HG03060 (cell line): ENCODE measurements around the gene ADD3.

Experiments
- ATAC-seq: cut with Tn5 transposase; IDR thresholded peaks from one replicate; pipeline ENCODE4 v1.9.1; 2021; ENCODE audit warnings: low read depth, moderate number of reproducible peaks; ENCODE audit not compliant: unreplicated experiment

The ADD3 gene

DNA sequence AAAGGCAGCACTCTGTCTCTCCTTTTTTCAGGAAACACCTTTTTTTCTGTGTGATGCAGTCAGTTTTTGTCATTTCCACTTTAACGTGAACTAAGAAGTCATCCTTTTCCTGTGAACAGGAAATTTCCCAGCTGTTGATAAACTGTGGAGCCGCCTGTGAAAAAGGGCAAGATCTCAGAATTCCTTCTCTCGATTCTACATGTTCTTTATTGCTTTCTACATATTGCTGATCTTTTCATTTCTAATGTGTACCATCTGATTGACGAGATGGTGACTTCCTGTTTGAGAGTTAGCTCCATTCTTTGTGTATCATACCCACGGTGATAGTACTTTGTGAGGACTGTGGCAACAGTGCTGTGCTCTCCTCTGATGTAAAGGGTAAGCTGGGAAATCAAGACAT is 50.4 kb downstream of the ADD3 start:
- ATAC-seq = no peak

DNA sequence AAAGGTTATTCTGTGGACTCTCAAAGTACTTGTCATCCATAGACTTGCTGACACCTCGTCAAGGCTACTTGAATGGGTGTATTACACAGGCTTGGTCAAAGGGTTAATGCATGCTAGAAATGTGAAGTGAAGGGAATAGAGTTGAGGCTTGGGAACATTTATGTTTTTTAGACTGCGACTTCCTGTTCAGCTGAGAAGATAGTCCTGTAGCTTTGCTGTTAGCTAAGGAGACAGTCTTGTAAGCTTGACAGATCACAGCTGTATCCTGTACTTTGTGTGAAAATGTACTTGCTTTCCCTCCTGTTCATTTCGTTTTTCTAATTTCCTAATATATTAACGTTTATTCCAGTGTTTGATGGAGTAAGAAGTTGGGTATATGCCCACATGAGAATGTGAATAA is 52.1 kb downstream of the ADD3 start:
- ATAC-seq = no peak

DNA sequence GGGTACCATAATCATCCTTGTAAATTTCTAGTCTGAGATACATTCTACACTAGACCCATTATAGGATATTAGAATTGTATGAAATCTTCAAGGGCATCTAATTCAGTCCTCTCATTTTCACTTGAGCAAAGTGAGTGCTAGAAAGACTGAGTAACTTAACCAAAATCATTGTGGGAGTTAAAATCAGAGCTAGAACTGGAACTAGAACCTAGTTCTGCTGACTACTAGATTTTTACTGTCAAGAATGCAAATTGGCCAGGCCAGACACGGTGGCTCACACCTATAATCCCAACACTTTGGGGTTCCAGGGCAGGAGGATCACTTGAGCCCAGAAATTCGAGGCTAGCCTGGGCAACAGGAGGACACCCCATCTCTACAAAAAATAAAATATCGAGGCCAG is 53.9 kb downstream of the ADD3 start:
- ATAC-seq = no peak

DNA sequence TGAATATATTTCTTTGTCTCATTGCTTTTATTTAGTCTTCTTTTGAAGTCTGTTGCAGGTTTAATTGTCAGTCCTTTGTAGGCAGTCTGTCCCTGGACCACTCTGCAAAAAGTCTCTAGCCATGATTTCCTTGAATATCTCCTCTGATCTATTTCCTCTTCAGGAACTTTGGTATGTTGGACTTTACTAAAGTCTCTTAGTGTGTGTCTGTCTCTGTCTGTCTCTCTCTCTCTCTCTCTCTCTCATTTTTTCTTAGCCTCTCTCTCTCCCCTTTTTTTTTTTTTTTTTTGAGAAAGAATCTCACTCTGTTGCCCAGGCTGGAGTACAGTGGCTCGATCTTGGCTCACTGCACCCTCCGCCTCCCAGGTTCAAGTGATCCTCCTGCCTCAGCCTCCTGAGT is 57.5 kb downstream of the ADD3 start:
- ATAC-seq = no peak

DNA sequence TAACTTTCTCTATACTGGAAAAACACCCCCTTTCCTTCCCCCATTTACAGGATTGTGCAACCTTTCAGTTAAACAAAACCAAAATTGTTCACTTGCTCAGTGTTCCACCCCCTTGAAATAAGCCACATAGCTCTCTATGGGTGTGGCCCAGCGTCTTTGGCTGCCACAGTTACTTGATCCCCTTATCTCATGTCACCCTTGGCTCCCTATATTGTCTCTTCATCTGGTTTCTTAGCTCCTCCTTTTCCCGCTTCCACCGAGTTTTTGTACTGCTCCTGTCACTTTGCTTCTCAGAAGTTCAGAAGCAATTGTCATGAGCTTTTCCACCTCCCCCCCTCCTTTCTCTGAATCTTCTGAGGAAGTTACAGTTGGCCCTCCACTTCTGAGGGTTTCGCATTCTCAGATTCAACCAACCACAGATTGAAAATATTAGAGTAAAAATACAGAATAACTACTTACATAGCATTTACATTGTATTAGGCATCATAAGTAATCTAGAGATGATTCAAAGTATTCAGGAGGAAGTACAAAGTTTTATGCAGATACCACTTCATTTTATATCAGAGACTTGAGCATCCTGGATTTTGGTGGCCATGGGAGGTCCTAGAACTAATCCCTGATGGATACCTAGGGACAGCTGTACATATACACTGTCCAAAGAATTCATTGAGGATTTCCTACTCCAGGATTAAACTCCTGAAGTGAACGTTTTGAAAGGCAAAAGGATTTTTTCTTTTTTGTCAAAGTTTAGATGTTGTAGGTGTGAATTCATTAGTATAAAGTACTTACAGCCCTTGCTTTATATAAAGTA is 60.4 kb downstream of the ADD3 start:
- peak; percentile 23 for ATAC-seq

DNA sequence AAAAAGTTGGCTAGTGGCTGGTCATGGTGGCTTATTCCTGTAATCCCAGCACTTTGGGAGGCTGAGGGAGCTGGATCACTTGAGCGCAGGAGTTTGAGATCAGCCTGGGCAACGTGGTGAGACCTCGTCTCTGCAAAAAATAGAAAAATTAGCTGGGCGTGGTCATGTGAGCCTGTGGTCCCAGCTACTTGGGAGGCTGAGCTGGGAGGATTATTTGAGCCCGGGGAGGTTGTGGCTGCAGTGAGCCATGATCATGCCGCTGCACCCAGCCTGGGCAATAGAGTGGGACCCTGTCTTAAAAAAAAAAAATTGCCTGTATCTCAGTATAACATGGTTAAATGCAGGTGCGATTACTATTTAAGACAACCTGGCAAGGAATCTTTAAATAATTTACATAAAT is 61.0 kb downstream of the ADD3 start:
- ATAC-seq = no peak

DNA sequence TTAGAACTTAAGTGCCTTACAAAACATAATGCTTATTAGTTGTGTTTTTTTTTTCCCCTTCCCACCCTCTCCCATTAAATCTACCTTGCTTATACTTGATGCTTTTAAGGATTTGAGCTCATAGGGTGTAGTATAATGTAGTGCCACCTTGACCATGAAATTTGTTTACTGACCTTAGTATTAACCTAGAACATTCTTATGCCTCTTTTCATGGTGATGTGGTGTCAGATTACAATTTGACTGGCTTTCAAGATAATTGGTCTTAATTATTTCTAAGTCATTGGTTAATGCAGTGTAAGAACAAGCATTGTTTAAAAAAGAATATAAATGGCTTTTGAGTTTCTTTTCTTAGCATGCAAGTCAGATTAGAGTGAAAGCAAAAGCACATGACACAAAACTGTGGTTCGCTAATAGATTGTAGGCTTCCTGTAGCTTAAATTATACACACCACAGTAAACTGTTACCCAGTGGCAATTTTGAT is 61.8 kb downstream of the ADD3 start:
- peak; percentile 70 for ATAC-seq

DNA sequence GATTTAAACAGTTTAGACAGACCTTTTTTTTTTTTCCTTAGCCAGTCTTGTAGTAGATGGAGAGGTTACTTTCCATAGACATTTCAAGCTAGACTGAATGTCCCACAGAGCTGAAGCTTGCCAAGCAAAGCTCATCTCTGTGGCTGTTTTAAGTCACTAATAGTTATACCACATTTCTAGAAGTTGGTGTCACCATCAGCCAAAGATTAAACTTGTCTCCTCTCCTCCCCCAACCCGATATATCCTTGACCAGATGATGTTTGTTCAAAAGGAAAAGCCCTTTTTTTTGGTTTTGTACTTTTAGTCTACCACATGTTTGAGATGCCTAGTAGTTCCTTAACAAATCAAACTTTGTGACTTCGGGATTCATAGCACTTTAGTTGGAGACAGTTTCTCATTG is 66.1 kb downstream of the ADD3 start:
- no peak for ATAC-seq

DNA sequence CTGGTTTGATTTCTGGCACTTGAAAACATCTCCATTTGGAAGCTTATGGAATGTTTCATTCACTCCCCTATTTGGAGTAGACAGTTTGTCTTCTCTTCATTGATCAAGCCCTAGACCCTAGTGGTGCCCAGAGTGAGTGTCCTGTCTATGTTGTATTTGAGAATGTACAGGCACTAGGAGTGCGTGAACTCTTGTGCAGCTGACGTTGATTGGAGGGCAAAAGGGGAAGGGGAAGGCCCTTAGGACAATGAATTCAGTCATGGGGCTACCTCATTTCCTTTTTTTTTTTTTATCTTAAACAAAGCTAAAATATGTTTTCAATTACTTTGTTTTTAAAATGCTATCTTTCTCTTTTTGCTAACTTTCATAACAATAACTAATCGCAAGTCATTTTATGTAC is 66.5 kb downstream of the ADD3 start:
- no peak for ATAC-seq

DNA sequence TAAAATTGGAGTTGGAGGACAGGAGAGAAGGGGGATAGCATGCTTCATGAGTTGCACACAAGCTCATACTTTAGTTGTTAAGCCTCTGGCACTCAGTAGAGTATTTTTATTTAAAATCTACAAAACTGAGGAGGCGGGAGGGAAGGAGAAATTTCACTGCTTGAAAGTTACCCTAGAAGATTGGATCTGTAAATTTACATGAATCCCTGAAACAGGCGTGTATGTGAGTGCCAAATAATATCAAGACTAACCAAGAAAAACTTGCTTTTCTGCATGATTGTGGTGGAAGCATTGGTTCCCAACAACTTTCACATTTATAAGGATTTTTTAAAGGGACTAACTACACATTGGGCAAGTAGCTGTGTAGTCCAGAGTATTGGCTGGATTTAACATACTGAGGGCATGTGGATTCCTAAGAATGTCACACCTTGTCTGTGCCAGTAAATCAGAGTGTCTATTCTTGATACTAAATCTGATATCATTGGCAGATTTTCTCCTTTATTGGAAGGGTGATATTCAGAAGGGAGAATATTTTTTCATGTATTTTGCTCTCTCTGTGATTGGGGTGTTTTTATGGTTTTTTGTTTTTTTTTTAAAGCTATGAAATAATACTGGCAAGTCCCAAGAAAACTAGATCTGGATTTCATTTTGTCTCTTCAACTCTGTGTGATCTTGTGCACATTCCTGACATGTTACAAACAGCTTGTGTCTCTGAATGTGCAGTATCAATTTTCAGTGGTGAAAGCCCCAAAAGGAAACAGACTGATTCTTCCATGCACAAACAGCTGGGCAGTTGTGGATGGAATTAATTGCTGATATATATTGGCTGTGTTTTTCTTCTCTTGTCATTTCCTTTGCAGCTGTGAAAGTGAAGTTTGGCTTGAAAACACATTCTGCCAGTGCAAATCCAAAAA is 67.2 kb downstream of the ADD3 start:
- ATAC-seq = no peak

DNA sequence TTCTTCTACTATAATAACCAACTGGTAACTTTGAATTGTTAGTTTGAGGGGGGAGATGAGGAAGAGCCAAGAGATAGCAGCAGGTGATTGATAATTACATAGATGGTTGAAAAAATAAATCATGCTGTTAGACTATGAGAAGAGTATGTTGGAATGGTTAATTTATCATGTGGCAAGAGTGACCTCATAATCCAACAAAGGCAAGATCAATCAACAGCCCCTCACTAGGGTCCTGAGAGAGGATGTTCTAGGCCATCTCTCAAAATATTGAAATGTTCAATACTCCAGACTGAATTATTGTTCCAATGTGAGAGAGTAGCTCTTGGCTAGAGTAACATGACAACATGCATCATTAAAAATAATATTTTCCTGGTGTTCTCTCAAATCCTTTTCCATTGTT is 67.9 kb downstream of the ADD3 start:
- no peak for ATAC-seq

DNA sequence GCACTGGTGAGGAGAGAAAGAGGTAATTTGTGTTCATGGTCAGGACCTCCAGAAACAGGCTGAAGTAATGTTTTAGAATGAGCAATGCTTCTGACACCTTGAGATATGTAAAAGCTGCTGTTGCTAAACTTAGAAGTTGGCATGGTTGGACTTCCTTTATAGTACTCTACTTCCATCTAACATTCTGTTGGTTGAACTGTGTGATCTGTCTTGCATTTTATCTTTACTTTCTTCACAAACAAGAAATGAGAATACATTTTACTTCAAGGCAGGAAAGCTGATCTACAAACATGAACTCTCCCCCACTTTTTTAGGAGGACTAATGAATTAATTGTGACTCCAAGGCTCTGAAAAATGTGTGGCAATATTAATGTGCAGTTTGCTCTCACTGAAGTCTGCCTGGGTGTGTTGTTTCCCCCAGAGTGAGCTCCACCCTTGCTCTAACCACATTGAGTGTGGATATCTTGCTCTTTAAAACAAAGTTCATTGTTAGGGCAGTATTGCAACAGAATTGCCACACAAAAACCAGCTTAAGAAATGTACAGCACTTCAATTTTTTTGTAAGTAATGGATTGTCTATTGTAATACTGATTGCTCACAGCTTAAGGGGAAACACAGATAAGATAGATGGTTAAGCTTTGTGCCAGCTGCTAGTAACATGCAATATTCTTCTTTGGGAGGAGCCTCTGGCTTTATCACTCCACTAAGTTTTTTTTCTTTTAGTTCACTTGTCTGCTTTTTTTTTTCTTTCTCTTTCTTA is 69.0 kb downstream of the ADD3 start:
- peak; percentile 81 for ATAC-seq

DNA sequence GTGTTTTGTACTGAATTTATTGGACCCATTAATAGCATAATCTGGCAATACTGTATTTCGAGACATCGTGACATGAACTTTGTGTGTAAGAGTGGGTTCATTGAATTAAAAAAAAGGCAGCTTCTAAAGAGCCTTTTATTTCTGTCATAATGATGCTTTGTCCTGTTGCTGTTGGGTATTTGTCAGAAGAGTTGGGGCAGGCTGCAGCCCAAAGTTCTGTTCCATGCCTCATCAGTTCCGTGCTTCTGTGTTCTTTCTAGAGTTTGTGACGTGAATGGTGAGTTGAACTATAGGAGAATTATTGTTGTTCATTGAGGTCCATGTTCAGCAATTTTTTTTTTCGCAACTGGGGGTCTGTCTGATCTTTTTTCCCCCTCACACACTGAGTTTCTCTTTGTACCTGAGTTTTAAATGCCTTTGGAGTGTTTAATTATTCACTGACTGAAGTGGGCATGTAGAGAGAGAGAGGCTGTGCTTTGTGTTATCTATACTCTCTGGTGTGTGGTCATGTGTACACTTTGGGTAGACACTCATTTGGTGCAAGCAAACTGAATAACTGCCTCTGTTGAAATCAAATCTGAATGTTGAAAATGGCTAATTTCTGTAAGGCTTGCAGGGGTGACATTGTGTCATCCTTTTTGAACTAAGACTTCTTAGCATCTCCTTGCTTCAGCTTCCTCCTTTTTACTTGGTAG is 69.8 kb downstream of the ADD3 start:
- no peak for ATAC-seq

DNA sequence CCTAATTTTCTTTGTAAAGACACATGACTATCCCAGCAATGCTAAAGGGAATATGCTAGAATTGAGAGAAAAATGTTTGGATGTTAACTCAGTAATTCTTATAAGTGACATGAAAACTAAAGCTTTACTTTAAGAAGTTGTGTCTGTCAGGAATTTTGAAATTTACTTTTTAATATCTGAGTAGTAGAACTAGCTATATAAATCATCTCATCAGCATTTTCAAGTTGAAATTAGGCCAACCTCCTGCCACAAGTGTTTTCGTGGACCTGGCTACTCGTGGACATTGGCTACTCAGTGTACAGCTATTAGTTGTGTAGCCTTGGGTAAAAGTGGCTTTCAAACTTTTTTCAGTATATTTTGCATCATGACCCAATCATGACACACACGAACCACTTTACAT is 70.5 kb downstream of the ADD3 start:
- ATAC-seq = no peak

DNA sequence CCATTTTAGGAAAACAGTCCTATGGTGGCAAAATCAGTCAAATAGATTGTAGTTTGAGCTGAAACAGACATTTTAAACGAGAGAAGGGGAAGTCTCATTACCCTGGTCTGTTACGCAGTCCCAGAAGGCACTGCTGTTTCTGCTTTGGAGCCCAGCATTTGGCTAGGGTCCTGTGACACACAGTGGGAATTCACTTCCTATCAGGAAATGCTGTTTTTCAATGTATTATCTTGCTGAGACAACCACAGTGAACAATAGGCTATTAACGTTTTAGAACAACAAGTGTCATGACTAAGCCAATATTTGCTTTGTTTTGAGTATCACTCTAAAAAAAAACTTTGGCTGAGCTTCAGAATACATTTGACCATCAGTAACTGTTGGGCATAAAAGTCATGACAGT is 74.1 kb downstream of the ADD3 start:
- ATAC-seq = no peak

DNA sequence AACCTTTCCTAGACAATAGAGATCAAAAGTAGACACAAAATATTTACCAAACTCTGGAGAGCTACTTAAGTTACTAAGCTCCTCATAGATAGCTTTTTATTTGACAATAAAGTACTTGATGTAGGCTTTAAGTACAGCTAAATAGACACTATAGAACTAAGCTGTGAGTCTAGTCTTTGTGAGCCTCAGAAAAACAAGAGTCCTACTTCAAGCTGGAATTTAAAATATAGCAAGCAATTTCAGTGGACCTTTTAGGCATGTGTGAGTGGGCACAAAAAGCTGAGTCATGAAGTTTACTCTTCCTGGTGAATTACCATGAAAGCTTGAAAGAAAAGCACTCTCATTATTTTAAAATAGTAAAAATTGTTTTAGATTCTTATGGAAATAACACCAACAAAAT is 76.1 kb downstream of the ADD3 start:
- ATAC-seq = no peak

DNA sequence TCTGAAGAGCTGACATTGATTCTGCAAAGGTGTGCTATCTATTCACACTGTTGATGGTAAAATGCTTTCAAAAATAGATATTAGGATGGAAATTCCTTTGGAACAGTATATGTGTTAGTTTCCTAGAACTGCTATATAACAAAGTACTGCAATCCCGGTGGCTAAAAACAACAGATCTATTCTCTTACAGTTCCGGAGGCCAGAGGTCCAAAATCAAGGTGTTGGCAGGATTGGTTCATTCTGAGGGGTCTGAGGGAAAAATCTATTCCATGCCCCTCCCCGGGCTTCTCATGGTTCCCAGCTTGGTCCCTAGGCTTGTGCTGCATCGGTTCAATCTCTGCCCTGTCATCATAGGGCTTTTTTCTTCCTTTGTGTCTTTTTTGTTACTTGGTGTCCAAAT is 79.9 kb downstream of the ADD3 start:
- ATAC-seq = no peak

DNA sequence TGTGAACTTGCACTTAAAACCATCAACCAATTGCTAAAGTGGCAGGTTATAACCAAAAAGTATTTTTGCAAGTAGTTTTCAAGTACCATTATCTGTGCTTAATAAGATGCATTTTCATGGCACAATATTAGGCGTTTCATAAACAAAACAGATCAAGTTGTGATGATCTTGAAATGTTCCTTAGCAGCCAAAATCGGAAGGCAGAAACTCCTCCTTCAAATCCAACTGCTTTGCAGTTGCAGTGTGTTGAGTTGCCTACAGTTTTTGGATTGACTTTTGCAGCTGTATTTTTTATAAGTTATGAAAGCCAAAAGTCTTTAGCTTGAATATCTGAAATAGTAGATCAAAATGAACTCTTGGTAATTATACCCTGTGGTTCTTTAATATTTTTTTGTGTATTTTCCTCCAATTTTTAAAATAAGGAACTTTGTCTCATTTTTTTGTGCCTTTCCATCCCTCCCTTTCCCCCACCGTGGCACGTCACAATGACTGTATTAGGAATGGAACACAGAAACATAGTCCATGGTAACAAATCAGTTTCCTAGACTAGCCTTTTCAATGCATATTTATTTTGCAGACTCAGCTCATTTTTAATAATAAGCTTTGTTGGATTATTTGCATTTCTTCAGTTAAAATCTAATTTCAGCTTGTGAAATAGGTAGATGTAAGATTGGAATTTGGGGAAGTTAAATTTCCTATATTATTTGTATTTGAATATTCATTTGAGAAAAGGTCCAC is 80.8 kb downstream of the ADD3 start:
- ATAC-seq = no peak

DNA sequence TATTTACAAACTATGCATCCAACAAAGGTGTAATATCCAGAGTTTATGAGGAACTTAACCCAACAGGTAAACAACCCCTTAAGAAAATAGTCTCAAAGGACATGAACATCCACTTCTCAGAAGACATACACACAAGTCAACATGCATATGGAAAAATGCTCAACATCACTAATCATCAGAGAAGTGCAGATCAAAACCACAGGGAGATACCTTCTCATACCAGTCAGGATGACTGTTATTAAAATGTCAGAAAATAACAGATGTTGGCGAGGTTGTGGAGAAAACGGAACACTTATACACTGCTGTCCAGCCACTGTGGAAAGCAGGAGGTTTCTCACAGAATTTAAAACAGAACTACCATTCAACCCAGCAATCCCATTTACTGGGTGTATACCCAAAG is 84.0 kb downstream of the ADD3 start:
- ATAC-seq = no peak

DNA sequence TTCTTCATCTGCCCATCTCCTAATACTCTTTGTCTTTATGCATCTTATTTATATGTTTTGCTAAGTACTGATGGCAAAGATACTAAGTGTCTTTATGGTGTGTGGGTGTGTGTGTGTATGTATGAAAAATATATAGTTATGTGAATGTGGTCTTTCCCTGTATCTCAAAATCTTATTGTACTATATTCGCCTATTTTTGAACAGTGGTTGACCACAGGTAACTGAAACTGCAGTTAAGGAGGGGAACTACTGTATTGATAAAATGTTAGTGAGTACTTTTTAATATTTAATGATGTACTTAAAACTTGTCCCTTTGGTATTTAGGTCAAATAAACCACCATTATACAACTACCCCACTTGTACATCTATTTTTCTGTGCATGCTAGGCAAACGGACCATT is 85.9 kb downstream of the ADD3 start:
- no peak for ATAC-seq
